Body of pancreas (tissue), 4 donors: ENCODE results near the gene SEMA5B. TPM values are rescaled to one million over a fixed set of nuclear protein-coding genes. Genes with fewer than 3 reads are reported as not detected.
A peak's percentile ranks its signal among the peaks of the same experiment; 100 is the strongest.

Experiments
- ATAC-seq: fragments of 150-250 bp; one replicate; pipeline ENCODE4 v1.9.1; 2016
- DNase-seq, 4 donors: peaks; one replicate each; pipeline ENCODE4 v3.0.0-alpha.2; 2019
- H3K27ac ChIP-seq, 4 donors: fragments of 200-600 bp; sonication (generic); 1 replicate in 3 of 4; 2 replicates in 1 of 4; pipeline versions ENCODE4 v1.5.1 to v1.6.1; 2016 to 2019; ENCODE audit warnings: mild to moderate bottlenecking in 1 of 4, mixed read lengths in 1 of 4, moderate library complexity in 1 of 4
- H3K27me3 ChIP-seq, 2 donors: fragments of 200-600 bp; sonication (generic); one replicate each; pipeline ENCODE4 v1.6.0; 2016; ENCODE audit warnings: mild to moderate bottlenecking in 1 of 2
- H3K36me3 ChIP-seq, 2 donors: fragments of 200-600 bp; sonication (generic); replicated peaks in 1 of 2; 2 replicates each; pipeline ENCODE4 v1.5.1; 2016; ENCODE audit warnings: low read depth in 2 of 2; ENCODE audit not compliant: insufficient read depth in 1 of 2
- H3K4me1 ChIP-seq: fragments of 200-600 bp; sonication (generic); one replicate; pipeline ENCODE4 v1.6.0; 2016
- H3K4me3 ChIP-seq, 2 donors: fragments of 200-600 bp; sonication (generic); 1 replicate in 1 of 2; 2 replicates in 1 of 2; pipeline ENCODE4 v1.5.1; 2016 to 2019
- H3K9me3 ChIP-seq, 3 donors: fragments of 200-600 bp; sonication (generic); 1 replicate in 2 of 3; 2 replicates in 1 of 3; pipeline ENCODE4 v1.5.1; 2016
- CTCF ChIP-seq, 7 experiments: fragments of 450-650 bp in 4 of 7; fragments of 200-600 bp in 3 of 7; sonication (generic) in 3 of 7; IDR thresholded peaks; one replicate each; pipeline ENCODE4 v1.5.1; 2016 to 2019; ENCODE audit warnings: antibody characterized with exemption in 7 of 7
- POLR2A ChIP-seq, 3 donors: fragments of 450-650 bp; IDR thresholded peaks; one replicate each; pipeline ENCODE4 v1.6.1; 2016; ENCODE audit warnings: antibody characterized with exemption in 3 of 3, mild to moderate bottlenecking in 2 of 3
- WGBS, 2 donors: methylation state at CpG; one replicate each; pipeline ENCODE4 v1.1.5; 2017; 5-methylcytosine and 5-hydroxymethylcytosine counted together
- intact Hi-C: fragments of 100-400 bp; cut with DNase I; formaldehyde crosslinking; loops from one replicate; pipeline ENCODE4 v1.15.1; 2023
- total RNA-seq, 2 donors: library from RNA; depleted of rRNA; stranded (reverse); fragments of >200 nt; gene quantifications; one replicate each; pipeline ENCODE4 v1.1.0, GENCODE V29; 2016

The SEMA5B gene
- total RNA-seq, 2 donors from 2014 or later: 1.0 to 15.2 TPM

DNA sequence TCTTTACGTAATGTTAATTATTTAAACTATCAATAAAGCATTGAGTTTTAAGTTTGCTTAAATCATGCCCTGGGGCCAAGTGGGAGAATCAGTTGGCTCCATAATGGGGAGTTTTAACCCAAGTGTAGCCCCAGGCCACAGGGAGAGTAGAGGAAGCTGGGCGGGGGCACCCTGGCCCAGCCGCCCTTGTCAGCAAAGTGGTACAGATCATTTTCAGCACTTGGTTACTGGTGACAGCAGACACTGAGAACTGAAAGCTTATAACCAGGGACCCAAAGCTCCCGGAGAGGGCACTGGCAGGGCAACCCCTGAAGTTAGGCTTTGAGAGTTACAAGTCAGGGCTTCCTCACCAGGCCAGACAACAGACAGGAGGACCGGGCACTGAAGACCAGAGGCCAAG lies 90.6 kb downstream of the SEMA5B start:
- Histone ChIP-seq H3K36me3 (no peaks in the 10 kb centered on the region), H3K9me3 (no peaks in the 10 kb centered on the region), H3K27me3 (no peaks in the 10 kb centered on the region), H3K4me3 (no peak overlapping the region), H3K4me1 (peaks cover 4% of the 10 kb centered on the region), H3K27ac (no peak overlapping the region)
- WGBS, 2 donors: 94 to 96% methylated on average over 4 to 5 of the region's 5 CpGs
- ATAC-seq (no peak), DNase-seq (no peak)
- intact Hi-C loops: no loop called here
- TF ChIP-seq POLR2A (IDR thresholded peaks at IDR 0.05) (no peak), CTCF (IDR thresholded peaks at IDR 0.05) (no peak)

DNA sequence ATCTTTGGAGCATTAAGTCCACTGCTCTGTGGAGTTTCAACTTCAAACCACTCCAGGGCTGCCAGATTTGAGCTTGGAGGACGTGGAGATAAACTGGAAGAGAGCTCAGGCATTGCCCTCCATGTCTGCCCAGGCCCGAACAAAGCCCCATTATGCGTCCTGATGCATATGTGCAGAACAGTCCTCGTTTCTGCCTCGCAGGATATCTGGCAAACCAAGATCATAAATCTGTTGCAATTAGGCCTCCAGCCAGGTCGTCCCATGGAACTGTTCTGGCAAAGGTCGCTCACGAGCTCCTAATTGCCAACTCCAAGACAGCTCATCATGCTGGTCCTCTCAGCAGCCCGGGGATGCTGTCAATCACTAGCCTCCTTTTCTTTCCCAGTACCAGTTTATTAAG lies 91.2 kb downstream of the SEMA5B start:
- peaks cover 4% of the 10 kb centered on the region for H3K4me1 ChIP-seq
- TF ChIP-seq POLR2A (IDR thresholded peaks at IDR 0.05) (no peak), CTCF (IDR thresholded peaks at IDR 0.05) (no peak)
- no peak overlapping the region for H3K27ac ChIP-seq
- ATAC-seq (peak; percentile 48), DNase-seq (peak in 1 of 4 donors; percentile 36)
- intact Hi-C loops: no loop called here
- WGBS, 2 donors: 43 to 57% methylated on average over 6 to 9 of the region's 9 CpGs
- H3K9me3 ChIP-seq: no peaks in the 10 kb centered on the region
- no peak overlapping the region for H3K4me3 ChIP-seq
- H3K36me3 ChIP-seq: no peaks in the 10 kb centered on the region
- H3K27me3 ChIP-seq: no peaks in the 10 kb centered on the region

DNA sequence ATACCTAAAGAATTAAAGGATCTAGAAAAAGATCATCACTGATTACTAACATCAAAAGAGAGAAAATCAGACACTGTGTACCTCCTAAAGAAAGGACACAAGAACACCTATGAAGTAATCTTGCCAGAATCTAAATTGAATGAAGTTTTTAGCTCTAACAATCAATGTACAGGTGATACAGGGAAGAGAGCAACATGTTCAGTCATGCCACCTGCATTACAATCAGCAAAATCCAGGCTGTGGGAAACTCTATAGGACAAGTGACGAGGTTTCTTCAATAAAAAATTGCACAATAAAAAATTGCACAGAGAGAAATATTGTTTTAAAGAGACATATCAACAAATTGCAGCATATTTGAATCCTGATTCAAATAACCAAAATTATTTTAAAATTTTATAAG lies 93.3 kb downstream of the SEMA5B start:
- no peaks in the 10 kb centered on the region for H3K9me3 ChIP-seq
- H3K4me1 ChIP-seq: peaks cover 4% of the 10 kb centered on the region
- intact Hi-C loops: no loop called here
- no peaks in the 10 kb centered on the region for H3K27me3 ChIP-seq
- WGBS, 2 donors: 74 to 79% methylated on average over 1 of the region's 1 CpG
- H3K4me3 ChIP-seq: no peak overlapping the region
- H3K27ac ChIP-seq: no peak overlapping the region
- DNase-seq: no peak
- no peak for ATAC-seq
- TF ChIP-seq CTCF (IDR thresholded peaks at IDR 0.05) (no peak), POLR2A (IDR thresholded peaks at IDR 0.05) (no peak)
- no peaks in the 10 kb centered on the region for H3K36me3 ChIP-seq

DNA sequence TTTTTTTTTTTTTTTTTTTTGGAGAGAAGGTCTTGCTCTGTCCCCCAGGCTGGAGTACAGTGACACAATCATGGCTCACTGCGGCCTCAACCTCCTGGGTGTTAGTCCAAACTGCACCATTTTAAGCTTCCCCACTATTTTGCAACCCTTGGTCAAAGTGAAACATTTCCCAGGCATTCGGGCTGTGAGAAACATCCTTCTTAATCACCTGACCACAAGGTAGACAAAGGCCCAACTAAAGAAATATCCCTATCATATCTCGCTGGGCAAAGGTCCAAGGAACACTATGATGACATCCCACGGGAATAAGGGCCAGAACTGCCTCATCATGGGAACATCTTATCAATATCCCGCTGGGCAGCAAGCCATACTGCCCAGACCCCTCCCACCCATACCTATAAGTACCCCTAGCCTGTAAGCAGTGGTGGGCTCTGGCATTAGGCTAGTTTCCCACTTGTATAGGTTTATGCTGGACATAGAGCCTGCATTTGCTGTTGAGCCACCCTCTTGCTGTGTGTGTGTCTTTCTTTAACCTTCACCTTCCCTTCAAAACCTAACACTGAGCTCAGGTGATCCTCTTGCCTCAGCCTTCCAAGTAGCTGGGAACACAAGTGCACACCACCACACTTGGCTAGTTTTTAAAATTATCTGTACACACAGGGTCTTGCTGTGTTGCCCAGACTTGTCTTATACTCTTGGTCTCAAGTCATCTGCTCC lies 95.2 kb downstream of the SEMA5B start:
- no peaks in the 10 kb centered on the region for H3K36me3 ChIP-seq
- ATAC-seq (no peak), DNase-seq (no peak)
- no peaks in the 10 kb centered on the region for H3K27me3 ChIP-seq
- intact Hi-C loops: no loop called here
- no peaks in the 10 kb centered on the region for H3K9me3 ChIP-seq
- no peak overlapping the region for H3K27ac ChIP-seq
- peaks cover 4% of the 10 kb centered on the region for H3K4me1 ChIP-seq
- WGBS, 2 donors: 62 to 63% methylated on average over 5 of the region's 5 CpGs
- TF ChIP-seq POLR2A (IDR thresholded peaks at IDR 0.05) (no peak), CTCF (IDR thresholded peaks at IDR 0.05) (no peak)
- H3K4me3 ChIP-seq: no peak overlapping the region

GRCh38 chr3:122931636-122932035 lies 95.9 kb downstream of the SEMA5B start:
- H3K27me3 ChIP-seq: no peaks in the 10 kb centered on the region
- no peaks in the 10 kb centered on the region for H3K9me3 ChIP-seq
- no peak overlapping the region for H3K27ac ChIP-seq
- TF ChIP-seq CTCF (IDR thresholded peaks at IDR 0.05) (no peak), POLR2A (IDR thresholded peaks at IDR 0.05) (no peak)
- peaks cover 4% of the 10 kb centered on the region for H3K4me1 ChIP-seq
- no peaks in the 10 kb centered on the region for H3K36me3 ChIP-seq
- WGBS, 2 donors: 79 to 90% methylated on average over 4 of the region's 4 CpGs
- no peak overlapping the region for H3K4me3 ChIP-seq
- no peak for DNase-seq
- no peak for ATAC-seq
- intact Hi-C loops: no loop called here
